SK-N-SH (cell line): ENCODE measurements around the gene OBSCN. TPM values are rescaled to one million over a fixed set of nuclear protein-coding genes. Genes with fewer than 3 reads are reported as not detected.

ENCODE experiments used
- CTCF ChIA-PET: fragments of 300-600, 350-600 bp; formaldehyde crosslinking; extraction: SDS; loops from one replicate; lab custom pipeline; 2021; lab: Yijun Ruan, JAX
- POLR2A ChIA-PET: fragments of 350-600 bp; sonication (Branson Sonifier 250); formaldehyde crosslinking; extraction: SDS; loops from one replicate; lab custom pipeline; 2020; ENCODE audit warnings: antibody characterized with exemption, inconsistent platforms; lab: Yijun Ruan, JAX
- DNase-seq: peaks from one replicate; pipeline ENCODE4 v3.0.0; 2012
- H2AFZ ChIP-seq: fragments of 200-600 bp; sonication (generic); 2 replicates; pipeline ENCODE4 v1.8.1; 2016; ENCODE audit warnings: antibody characterized with exemption, mild to moderate bottlenecking, low read depth
- H3F3A ChIP-seq: fragments of 200-600 bp; sonication (generic); replicated peaks from 2 replicates; pipeline ENCODE3; 2016; ENCODE audit warnings: antibody characterized with exemption, mild to moderate bottlenecking; ENCODE audit not compliant: insufficient read depth
- H3K27ac ChIP-seq, 2 experiments: fragments of 200-500 bp in 1 of 2; fragments of 200-600 bp in 1 of 2; sonication (Bioruptor generic) in 1 of 2; sonication (generic), shearing (Covaris generic) in 1 of 2; 2 replicates each; pipeline versions ENCODE4 v1.5.1 to v1.6.1; 2014 to 2016; ENCODE audit warnings: low read depth in 2 of 2, inconsistent platforms in 1 of 2, low read length in 1 of 2, mild to moderate bottlenecking in 1 of 2, mixed read lengths in 1 of 2
- H3K27me3 ChIP-seq: fragments of 200-600 bp; sonication (generic), shearing (Covaris generic); 2 replicates; pipeline ENCODE4 v1.6.1; 2016; ENCODE audit warnings: mixed run types; ENCODE audit not compliant: insufficient read depth
- H3K36me3 ChIP-seq, 2 experiments: fragments of 200-500 bp in 1 of 2; fragments of 200-600 bp in 1 of 2; sonication (Bioruptor generic) in 1 of 2; sonication (generic) in 1 of 2; replicated peaks in 1 of 2; 2 replicates each; pipeline versions ENCODE3 to v1.5.1; 2014 to 2016; ENCODE audit warnings: low read length in 1 of 2, mild to moderate bottlenecking in 1 of 2; ENCODE audit not compliant: insufficient read depth in 2 of 2, control insufficient read depth in 1 of 2
- H3K4me1 ChIP-seq, 2 experiments: fragments of 200-500 bp in 1 of 2; fragments of 200-600 bp in 1 of 2; sonication (Bioruptor generic) in 1 of 2; sonication (generic), shearing (Covaris generic) in 1 of 2; 2 replicates each; pipeline versions ENCODE4 v1.5.1 to v1.6.1; 2014 to 2016; ENCODE audit warnings: low read depth in 1 of 2, low read length in 1 of 2, mixed run types in 1 of 2; ENCODE audit not compliant: insufficient read depth in 2 of 2, control insufficient read depth in 1 of 2
- H3K4me2 ChIP-seq: fragments of 200-600 bp; sonication (generic), shearing (Covaris generic); 2 replicates; pipeline ENCODE4 v1.6.1; 2017; ENCODE audit warnings: mixed run types
- H3K4me3 ChIP-seq, 2 experiments: fragments of 200-500 bp in 1 of 2; fragments of 200-600 bp in 1 of 2; sonication (Bioruptor generic) in 1 of 2; sonication (generic), shearing (Covaris generic) in 1 of 2; 2 replicates each; pipeline versions ENCODE4 v1.5.1 to v1.8.1; 2014 to 2016; ENCODE audit warnings: low read depth in 2 of 2, inconsistent platforms in 1 of 2, low read length in 1 of 2, mild to moderate bottlenecking in 1 of 2, mixed read lengths in 1 of 2, moderate library complexity in 1 of 2
- H3K79me2 ChIP-seq: fragments of 200-600 bp; sonication (generic); 2 replicates; pipeline ENCODE4 v1.8.1; 2017; ENCODE audit warnings: mild to moderate bottlenecking; ENCODE audit not compliant: insufficient read depth
- H3K9ac ChIP-seq: fragments of 200-600 bp; sonication (generic); 2 replicates; pipeline ENCODE4 v1.6.1; 2017; ENCODE audit warnings: mixed run types
- H3K9me2 ChIP-seq: fragments of 200-600 bp; sonication (generic); 2 replicates; pipeline ENCODE4 v1.6.1; 2017; ENCODE audit warnings: mixed run types
- H3K9me3 ChIP-seq: fragments of 200-600 bp; sonication (generic); 2 replicates; pipeline ENCODE4 v1.6.1; 2017; ENCODE audit warnings: mixed run types, mild to moderate bottlenecking, moderate library complexity
- H4K20me1 ChIP-seq: fragments of 200-600 bp; sonication (generic); 2 replicates; pipeline ENCODE4 v1.6.1; 2017; ENCODE audit warnings: mild to moderate bottlenecking, mixed run types; ENCODE audit not compliant: insufficient read depth
- CTCF ChIP-seq: fragments of 200-600 bp; sonication (generic); IDR thresholded peaks from 2 replicates; pipeline ENCODE4 v1.6.1; 2017; ENCODE audit warnings: antibody characterized with exemption, mild to moderate bottlenecking, moderate library complexity
- EZH2phosphoT487 ChIP-seq: fragments of 200-600 bp; sonication (generic); IDR thresholded peaks from 2 replicates; pipeline ENCODE4 v1.6.1; 2017; ENCODE audit warnings: low read depth, mixed run types, mild to moderate bottlenecking, antibody characterized with exemption, moderate library complexity, borderline replicate concordance
- FOSL2 ChIP-seq: IDR thresholded peaks from 2 replicates; pipeline ENCODE4 v1.4.0; 2012; ENCODE audit warnings: low read depth, mild to moderate bottlenecking, moderate library complexity, borderline replicate concordance
- JUND ChIP-seq: IDR thresholded peaks from 2 replicates; pipeline ENCODE4 v1.4.0; 2012
- MAX ChIP-seq: IDR thresholded peaks from 2 replicates; pipeline ENCODE4 v1.4.0; 2012; ENCODE audit warnings: low read depth
- NRF1 ChIP-seq: IDR thresholded peaks from 2 replicates; pipeline ENCODE4 v1.6.1; 2012; ENCODE audit warnings: low read depth, mild to moderate bottlenecking, low read length
- PBX3 ChIP-seq: IDR thresholded peaks from 2 replicates; pipeline ENCODE4; 2012
- RCOR1 ChIP-seq: fragments of 150-350 bp; IDR thresholded peaks from 2 replicates; pipeline ENCODE4 v1.6.1; 2017; ENCODE audit warnings: antibody characterized with exemption, low read length
- REST ChIP-seq: IDR thresholded peaks from 2 replicates; pipeline ENCODE4 v1.6.1; 2012; ENCODE audit warnings: mild to moderate bottlenecking, low read depth, low read length, moderate library complexity
- RFX5 ChIP-seq: IDR thresholded peaks from 2 replicates; pipeline ENCODE4 v1.6.1; 2012; ENCODE audit warnings: mild to moderate bottlenecking, improper control_type of control experiment, low read length
- YY1 ChIP-seq: IDR thresholded peaks from 2 replicates; pipeline ENCODE4 v1.4.0; 2012; ENCODE audit warnings: low read depth, mild to moderate bottlenecking
- WGBS: methylation state at CpG from one replicate; pipeline ENCODE4 v1.1.6; 2017; ENCODE audit warnings: low lambda C conversion rate; 5-methylcytosine and 5-hydroxymethylcytosine counted together
- polyA plus RNA-seq, 3 experiments: library from polyadenylated mRNA; depleted of rRNA; stranded (reverse); fragments of >200 nt; gene quantifications; 2 replicates each; pipeline ENCODE4 v1.2.3, GENCODE V29; 2012

Gene OBSCN
- polyA plus RNA-seq, 1 of the 3 experiments (the other 2 are of a cell fraction), result 4.0 TPM

GRCh38 chr1:228302086-228302485, 94.2 kb downstream of the OBSCN start:
- no peak overlapping the region for H3K4me2 ChIP-seq
- H3K9me2 ChIP-seq, result no peaks in the 10 kb centered on the region
- H3K9ac ChIP-seq, result no peak overlapping the region
- TF ChIP-seq EZH2phosphoT487 (no peak), NRF1 (no peak), FOSL2 (no peak), RFX5 (no peak), PBX3 (no peak), REST (no peak), MAX (no peak), YY1 (no peak), RCOR1 (no peak), CTCF (no peak), JUND (no peak)
- H3K79me2 ChIP-seq, result no peaks in the 10 kb centered on the region
- H2AFZ ChIP-seq, result no peak overlapping the region
- ChIA-PET POLR2A (no interaction called here), CTCF (no interaction called here)
- H3F3A ChIP-seq, result no peaks in the 10 kb centered on the region
- no peaks in the 10 kb centered on the region for H3K27me3 ChIP-seq
- no peak overlapping the region for H3K4me3 ChIP-seq
- no peak overlapping the region for H3K27ac ChIP-seq
- DNase-seq, result no peak
- no peaks in the 10 kb centered on the region for H4K20me1 ChIP-seq
- no peaks in the 10 kb centered on the region for H3K36me3 ChIP-seq
- 51% methylated on average over 4 of the region's 4 CpGs for WGBS
- H3K4me1 ChIP-seq, result peaks cover 0 to 6% of the 10 kb centered on the region in 2 experiments; a peak in 1 of 4 replicates
- peaks cover 9% of the 10 kb centered on the region; the same call in 1 of the 2 replicates for H3K9me3 ChIP-seq

- Histone ChIP-seq H3K4me1 (peaks cover 0 to 6% of the 10 kb centered on the region in 2 experiments; a peak in 1 of 4 replicates), H3K9me3 (peaks cover 9% of the 10 kb centered on the region; the same call in 1 of the 2 replicates), H3K4me2 (no peak overlapping the region), H2AFZ (no peak overlapping the region), H3K27me3 (no peaks in the 10 kb centered on the region), H3K9me2 (no peaks in the 10 kb centered on the region), H3K36me3 (no peaks in the 10 kb centered on the region), H4K20me1 (no peaks in the 10 kb centered on the region), H3F3A (no peaks in the 10 kb centered on the region), H3K9ac (no peak overlapping the region), H3K27ac (no peak overlapping the region), H3K79me2 (no peaks in the 10 kb centered on the region), H3K4me3 (no peak overlapping the region)
- POLR2A ChIA-PET, result no interaction called here
- TF ChIP-seq RCOR1 (no peak), JUND (no peak)
- WGBS, result 50% methylated on average over 9 of the region's 9 CpGs
- DNase-seq, result no peak
- CTCF ChIA-PET, result no interaction called here
These were observed 95.8 kb downstream of the OBSCN start for GRCh38 chr1:228303596-228303995.
